ENCODE results near the gene ARHGAP24. TPM values are rescaled to one million over a fixed set of nuclear protein-coding genes. Genes with fewer than 3 reads are reported as not detected.

Gene ARHGAP24
- total RNA-seq, 3 donors from 2014 or later = 5.2 to 11.6 (median 6.7) TPM

DNA sequence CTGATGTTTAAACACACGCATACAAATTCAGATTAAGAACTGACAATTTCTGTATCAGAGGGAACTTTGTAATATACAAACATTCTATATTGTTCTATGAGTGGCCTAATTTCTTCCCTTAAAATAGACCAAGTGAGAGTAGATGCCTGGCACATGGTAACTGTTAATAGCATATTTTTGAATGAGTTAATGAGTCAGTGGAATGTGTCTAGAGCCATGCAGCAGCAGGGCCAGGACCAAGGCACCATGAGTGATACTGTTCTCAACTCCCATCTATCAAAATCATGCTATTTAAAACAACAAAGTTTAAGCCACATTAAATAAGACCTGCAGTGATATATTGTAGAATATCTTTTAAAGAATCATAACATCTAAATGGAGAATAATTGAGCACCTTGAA, 98.3 kb downstream of the ARHGAP24 start:
- no peak overlapping the region for H3K4me3 ChIP-seq
- intact Hi-C loops (cut with DNase I, micrococcal nuclease) = no loop called here
- TF ChIP-seq CTCF (IDR thresholded peaks at IDR 0.05) = no peak
- no peaks in the 10 kb centered on the region for H3K9me3 ChIP-seq
- DNase-seq = no peak
- no peaks in the 10 kb centered on the region for H3K4me1 ChIP-seq (ENCODE audit: low read depth)
- H3K36me3 ChIP-seq (ENCODE audit: low read depth) = no peaks in the 10 kb centered on the region
- ATAC-seq = no peak

GRCh38 chr4:85577307-85577706, 102.4 kb downstream of the ARHGAP24 start:
- no peak for TF ChIP-seq CTCF (IDR thresholded peaks at IDR 0.05)
- Histone ChIP-seq H3K9me3 (no peaks in the 10 kb centered on the region), H3K4me3 (no peak overlapping the region), H3K4me1 (ENCODE audit: low read depth) (no peaks in the 10 kb centered on the region), H3K36me3 (ENCODE audit: low read depth) (no peaks in the 10 kb centered on the region)
- DNase-seq = no peak
- no peak for ATAC-seq
- intact Hi-C loops (cut with DNase I, micrococcal nuclease) = no loop called here

- Histone ChIP-seq H3K36me3 (ENCODE audit: low read depth) (no peaks in the 10 kb centered on the region), H3K4me1 (ENCODE audit: low read depth) (no peaks in the 10 kb centered on the region), H3K9me3 (no peaks in the 10 kb centered on the region), H3K4me3 (no peak overlapping the region)
- DNase-seq = no peak
- intact Hi-C loops (cut with DNase I, micrococcal nuclease) = no loop called here
- no peak for ATAC-seq
- TF ChIP-seq CTCF (IDR thresholded peaks at IDR 0.05) = no peak
Measured at GRCh38 chr4:85579942-85580341, 105.0 kb downstream of the ARHGAP24 start.

DNA sequence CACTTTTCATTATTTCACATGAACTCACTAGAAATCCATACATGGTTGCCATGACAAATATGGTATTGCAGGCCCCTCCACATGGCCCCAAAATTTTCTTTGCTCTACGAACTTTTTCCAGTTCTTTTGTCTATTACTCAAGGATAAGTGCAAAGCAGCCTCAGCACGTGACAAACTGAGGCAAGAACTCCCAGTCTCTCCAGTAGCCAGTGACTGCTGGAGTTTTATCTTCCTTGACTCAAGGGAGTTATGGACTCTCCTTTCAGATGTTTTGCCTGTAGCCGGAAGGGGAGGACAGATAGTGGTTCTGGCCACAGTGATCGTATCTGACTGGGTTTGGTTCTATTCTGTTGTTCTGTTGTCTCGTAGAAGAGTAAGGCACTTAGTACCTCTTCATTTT, 105.5 kb downstream of the ARHGAP24 start:
- ATAC-seq = no peak
- H3K4me3 ChIP-seq = no peak overlapping the region
- TF ChIP-seq CTCF (IDR thresholded peaks at IDR 0.05) = no peak
- intact Hi-C loops (cut with DNase I, micrococcal nuclease) = no loop called here
- H3K4me1 ChIP-seq (ENCODE audit: low read depth) = no peaks in the 10 kb centered on the region
- H3K36me3 ChIP-seq (ENCODE audit: low read depth) = no peaks in the 10 kb centered on the region
- no peak for DNase-seq
- H3K9me3 ChIP-seq = no peaks in the 10 kb centered on the region

GRCh38 chr4:85587952-85588351, 113.0 kb downstream of the ARHGAP24 start:
- no peaks in the 10 kb centered on the region for H3K9me3 ChIP-seq
- no peaks in the 10 kb centered on the region for H3K36me3 ChIP-seq (ENCODE audit: low read depth)
- intact Hi-C loops (cut with DNase I, micrococcal nuclease) = no loop called here
- ATAC-seq = no peak
- no peak for TF ChIP-seq CTCF (IDR thresholded peaks at IDR 0.05)
- H3K4me1 ChIP-seq (ENCODE audit: low read depth) = no peaks in the 10 kb centered on the region
- DNase-seq = no peak
- H3K4me3 ChIP-seq = no peak overlapping the region

DNA sequence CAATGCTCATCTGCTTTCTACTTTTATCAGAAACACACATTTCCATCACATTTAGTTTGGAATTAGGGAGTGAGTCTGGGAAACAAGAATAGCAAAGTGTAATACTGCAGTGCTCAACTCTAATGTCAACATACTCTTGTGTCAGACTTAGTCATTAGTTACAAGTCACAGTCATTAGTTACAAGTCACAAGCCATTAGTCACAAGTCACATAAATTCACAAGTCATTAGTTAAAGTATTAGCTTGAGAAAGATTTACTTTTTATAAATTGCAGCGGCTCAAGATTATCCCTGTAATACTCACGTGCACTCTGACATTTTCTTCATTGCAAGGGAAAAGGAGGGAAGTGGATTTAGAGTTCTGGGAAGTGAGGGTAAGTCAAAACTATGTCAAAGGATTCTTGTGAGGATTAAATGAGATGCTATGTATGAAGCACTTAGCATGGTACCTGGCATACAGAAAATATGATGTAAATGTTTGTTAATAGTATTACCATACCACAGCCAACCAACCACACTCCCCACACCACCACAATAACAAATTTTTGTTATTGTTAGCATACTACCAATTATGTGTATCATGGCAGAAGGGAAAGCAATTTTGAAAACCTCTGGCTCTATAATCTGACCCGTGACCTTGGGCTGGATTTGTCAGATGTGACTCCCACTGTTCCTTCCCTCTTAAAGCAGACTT, 116.6 kb downstream of the ARHGAP24 start:
- DNase-seq = no peak
- Histone ChIP-seq H3K4me3 (no peak overlapping the region), H3K4me1 (ENCODE audit: low read depth) (no peaks in the 10 kb centered on the region), H3K36me3 (ENCODE audit: low read depth) (no peaks in the 10 kb centered on the region), H3K9me3 (no peaks in the 10 kb centered on the region)
- TF ChIP-seq CTCF (IDR thresholded peaks at IDR 0.05) = no peak
- intact Hi-C loops (cut with DNase I, micrococcal nuclease) = no loop called here
- ATAC-seq = no peak
